A549 (cell line): ENCODE data around the gene IQSEC3.

Experiments used
- HMGXB4 ChIP-seq: fragments of 250-450 bp; sonication (Bioruptor Pico); IDR thresholded peaks from 2 replicates; pipeline ENCODE4 v1.5.0; 2021; ENCODE audit warnings: mild to moderate bottlenecking, moderate library complexity, borderline replicate concordance
- MYC ChIP-seq: IDR thresholded peaks from 2 replicates; pipeline ENCODE4 v1.6.1; 2012; ENCODE audit warnings: mild to moderate bottlenecking, inconsistent platforms, low read length, improper control_type of control experiment, borderline replicate concordance
- NR3C1 ChIP-seq: fragments of >200 bp; sonication (Bioruptor Twin); formaldehyde crosslinking; IDR thresholded peaks from 3 replicates; pipeline ENCODE4 v1.6.1; 2017
- RCOR1 ChIP-seq: fragments of 150-350 bp; IDR thresholded peaks from 2 replicates; pipeline ENCODE4 v1.6.1; 2014; ENCODE audit warnings: antibody characterized with exemption, low read length, low read depth
- REST ChIP-seq: fragments of 200-600 bp; sonication (generic); IDR thresholded peaks from 2 replicates; pipeline ENCODE4 v1.6.1; 2016; ENCODE audit warnings: antibody characterized with exemption, mild to moderate bottlenecking, moderate library complexity
- RFX5 ChIP-seq: fragments of 450-650 bp; IDR thresholded peaks from 2 replicates; pipeline ENCODE4 v1.7.1; 2014; ENCODE audit warnings: antibody characterized with exemption, mild to moderate bottlenecking, moderate library complexity
- ZFP36 ChIP-seq: fragments of 450-650 bp; IDR thresholded peaks from 2 replicates; pipeline ENCODE4 v1.6.1; 2014; ENCODE audit warnings: borderline replicate concordance; ENCODE audit not compliant: partially characterized antibody
- TF ChIP-seq, protein P1 (sequence below): fragments of >200 bp; sonication (Bioruptor Twin); formaldehyde crosslinking; IDR thresholded peaks from 3 replicates; pipeline ENCODE4 v1.5.1; 2016

DNA sequence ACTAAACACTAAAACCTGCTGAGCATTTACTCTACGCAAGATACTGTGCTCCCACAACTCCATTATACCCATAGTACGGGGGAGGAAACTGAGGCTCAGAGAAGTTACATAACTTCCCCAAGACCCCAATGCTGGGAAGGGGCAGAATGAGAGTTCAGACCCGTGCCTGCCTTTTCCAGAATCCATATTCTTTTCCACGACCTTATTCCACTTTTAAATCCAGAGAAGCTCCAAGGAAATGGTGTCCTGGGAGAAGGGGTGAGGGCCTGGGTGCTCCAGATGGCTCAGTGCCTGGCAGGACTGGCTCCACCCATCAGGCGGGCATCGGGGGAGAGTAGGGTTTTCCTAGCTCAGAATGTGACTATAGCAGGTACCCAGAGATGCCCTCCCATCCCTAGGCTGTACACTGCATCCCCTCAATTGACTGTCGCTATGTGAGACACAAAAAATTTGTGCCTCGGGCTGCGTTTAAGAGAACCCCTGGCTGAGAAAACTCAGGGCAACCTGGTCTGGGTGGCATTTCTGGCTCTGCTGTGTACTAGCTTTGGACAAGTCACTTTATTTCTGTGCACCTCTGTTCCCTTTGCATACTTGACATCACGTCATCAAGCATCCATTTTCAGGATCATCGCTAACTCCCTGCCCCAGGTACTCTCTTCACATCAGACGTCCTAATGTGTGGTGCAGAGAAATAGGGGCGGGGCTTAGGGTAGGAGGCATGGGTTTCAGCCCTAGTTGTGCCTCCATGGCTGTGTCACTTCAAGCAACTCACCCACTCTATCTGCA lies 11.6 kb upstream of the IQSEC3 start:
- TF ChIP-seq, protein P1, sequence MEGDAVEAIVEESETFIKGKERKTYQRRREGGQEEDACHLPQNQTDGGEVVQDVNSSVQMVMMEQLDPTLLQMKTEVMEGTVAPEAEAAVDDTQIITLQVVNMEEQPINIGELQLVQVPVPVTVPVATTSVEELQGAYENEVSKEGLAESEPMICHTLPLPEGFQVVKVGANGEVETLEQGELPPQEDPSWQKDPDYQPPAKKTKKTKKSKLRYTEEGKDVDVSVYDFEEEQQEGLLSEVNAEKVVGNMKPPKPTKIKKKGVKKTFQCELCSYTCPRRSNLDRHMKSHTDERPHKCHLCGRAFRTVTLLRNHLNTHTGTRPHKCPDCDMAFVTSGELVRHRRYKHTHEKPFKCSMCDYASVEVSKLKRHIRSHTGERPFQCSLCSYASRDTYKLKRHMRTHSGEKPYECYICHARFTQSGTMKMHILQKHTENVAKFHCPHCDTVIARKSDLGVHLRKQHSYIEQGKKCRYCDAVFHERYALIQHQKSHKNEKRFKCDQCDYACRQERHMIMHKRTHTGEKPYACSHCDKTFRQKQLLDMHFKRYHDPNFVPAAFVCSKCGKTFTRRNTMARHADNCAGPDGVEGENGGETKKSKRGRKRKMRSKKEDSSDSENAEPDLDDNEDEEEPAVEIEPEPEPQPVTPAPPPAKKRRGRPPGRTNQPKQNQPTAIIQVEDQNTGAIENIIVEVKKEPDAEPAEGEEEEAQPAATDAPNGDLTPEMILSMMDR, result no peak
- no peak for TF ChIP-seq MYC
- TF ChIP-seq RFX5, result no peak
- TF ChIP-seq ZFP36, result no peak
- no peak for TF ChIP-seq NR3C1
- no peak for TF ChIP-seq RCOR1
- TF ChIP-seq REST, result no peak
- TF ChIP-seq HMGXB4 (CRISPR knock-in tag), result no peak
